GM21737 (cell line): ENCODE results near the gene SUSD4.

ENCODE experiments used
- ATAC-seq: cut with Tn5 transposase; IDR thresholded peaks from one replicate; pipeline ENCODE4 v1.9.1; 2021; ENCODE audit warnings: mild to moderate bottlenecking, moderate library complexity; ENCODE audit not compliant: unreplicated experiment

Gene SUSD4

GRCh38 chr1:223233410-223234169, 130.4 kb downstream of the SUSD4 start:
- ATAC-seq = no peak

- no peak for ATAC-seq
These were observed 131.0 kb downstream of the SUSD4 start for GRCh38 chr1:223233019-223233409.

GRCh38 chr1:223231581-223231980, 132.4 kb downstream of the SUSD4 start:
- no peak for ATAC-seq

- ATAC-seq = no peak
These were observed 132.9 kb downstream of the SUSD4 start for GRCh38 chr1:223231011-223231572.

GRCh38 chr1:223230161-223230881, 133.7 kb downstream of the SUSD4 start:
- no peak for ATAC-seq

- no peak for ATAC-seq
These were observed 134.2 kb downstream of the SUSD4 start for GRCh38 chr1:223229756-223230155.

GRCh38 chr1:223228931-223229528, 134.9 kb downstream of the SUSD4 start:
- ATAC-seq = no peak

GRCh38 chr1:223228201-223228600, 135.8 kb downstream of the SUSD4 start:
- ATAC-seq = no peak

- no peak for ATAC-seq
These were observed 136.3 kb downstream of the SUSD4 start for GRCh38 chr1:223227486-223228196.

- ATAC-seq = no peak
These were observed 136.9 kb downstream of the SUSD4 start for GRCh38 chr1:223227031-223227430.

- no peak for ATAC-seq
These were observed 137.7 kb downstream of the SUSD4 start for GRCh38 chr1:223226271-223226670.

GRCh38 chr1:223225481-223225880, 138.5 kb downstream of the SUSD4 start:
- no peak for ATAC-seq

GRCh38 chr1:223225061-223225460, 138.9 kb downstream of the SUSD4 start:
- no peak for ATAC-seq

GRCh38 chr1:223224465-223224864, 139.5 kb downstream of the SUSD4 start:
- ATAC-seq = no peak

- ATAC-seq = no peak
These were observed 140.6 kb downstream of the SUSD4 start for GRCh38 chr1:223223091-223223995.

- ATAC-seq = no peak
These were observed 141.6 kb downstream of the SUSD4 start for GRCh38 chr1:223222377-223222776.

GRCh38 chr1:223221686-223222085, 142.3 kb downstream of the SUSD4 start:
- no peak for ATAC-seq

GRCh38 chr1:223219846-223220610, 143.9 kb downstream of the SUSD4 start:
- ATAC-seq = no peak

GRCh38 chr1:223219318-223219635, 144.7 kb downstream of the SUSD4 start:
- no peak for ATAC-seq
